Activated CD4-positive, alpha-beta T cell treated with anti-CD3 and anti-CD28 coated beads for 36 hours (primary cell): ENCODE results near the gene CD276. TPM values are rescaled to one million over a fixed set of nuclear protein-coding genes. Genes with fewer than 3 reads are reported as not detected.
"Not testable (repeated sequence)": the region's sequence is repeated elsewhere in the genome, so short reads cannot be mapped to it uniquely, and the experiment has no call there.

Experiments
- ATAC-seq: fragments of 200-7000 bp; cut with Tn5 transposase; one replicate; pipeline ENCODE4 v1.10.0; 2021; ENCODE audit warnings: mild to moderate bottlenecking, moderate library complexity
- CTCF ChIA-PET: fragments of 350-600 bp; sonication (Branson Sonifier 250); formaldehyde crosslinking; loops from one replicate; lab custom pipeline; 2021; ENCODE audit warnings: antibody characterized with exemption; lab: Charles Lee
- POLR2A ChIA-PET: fragments of 350-600 bp; sonication (Branson Sonifier 250); formaldehyde crosslinking; loops from one replicate; lab custom pipeline; 2021; ENCODE audit warnings: antibody characterized with exemption, inconsistent platforms; lab: Charles Lee
- DNase-seq: peaks from one replicate; pipeline ENCODE4 v3.0.0-alpha.2; 2020
- H3K27ac Mint-ChIP-seq: one replicate; pipeline ENCODE4 v1.8.0; 2021; ENCODE audit warnings: mixed read lengths
- H3K27me3 Mint-ChIP-seq: one replicate; pipeline ENCODE4 v1.8.0; 2021; ENCODE audit warnings: mixed read lengths
- H3K36me3 Mint-ChIP-seq: one replicate; pipeline ENCODE4 v1.8.0; 2021; ENCODE audit warnings: low read depth, mixed read lengths
- H3K4me1 Mint-ChIP-seq: one replicate; pipeline ENCODE4 v1.8.0; 2021; ENCODE audit warnings: mixed read lengths
- H3K4me3 Mint-ChIP-seq: one replicate; pipeline ENCODE4 v1.8.0; 2021; ENCODE audit warnings: mild to moderate bottlenecking, moderate library complexity, mixed read lengths
- H3K9me3 Mint-ChIP-seq: one replicate; pipeline ENCODE4 v1.8.0; 2021; ENCODE audit warnings: low read depth, mixed read lengths
- intact Hi-C, 2 experiments: fragments of 100-400 bp; cut with DNase I in 1 of 2; cut with micrococcal nuclease in 1 of 2; formaldehyde crosslinking; loops; one replicate each; pipeline versions ENCODE4 v1.14.2 to v1.15.1; 2022 to 2024; cut with DNase I, micrococcal nuclease
- total RNA-seq, 2 experiments: library from RNA; stranded (reverse); gene quantifications; one replicate each; pipeline ENCODE4 v1.2.3, GENCODE V29; 2021

The CD276 gene
- total RNA-seq, 2 experiments from 2014 or later, result 2.6 to 3.0 TPM

DNA sequence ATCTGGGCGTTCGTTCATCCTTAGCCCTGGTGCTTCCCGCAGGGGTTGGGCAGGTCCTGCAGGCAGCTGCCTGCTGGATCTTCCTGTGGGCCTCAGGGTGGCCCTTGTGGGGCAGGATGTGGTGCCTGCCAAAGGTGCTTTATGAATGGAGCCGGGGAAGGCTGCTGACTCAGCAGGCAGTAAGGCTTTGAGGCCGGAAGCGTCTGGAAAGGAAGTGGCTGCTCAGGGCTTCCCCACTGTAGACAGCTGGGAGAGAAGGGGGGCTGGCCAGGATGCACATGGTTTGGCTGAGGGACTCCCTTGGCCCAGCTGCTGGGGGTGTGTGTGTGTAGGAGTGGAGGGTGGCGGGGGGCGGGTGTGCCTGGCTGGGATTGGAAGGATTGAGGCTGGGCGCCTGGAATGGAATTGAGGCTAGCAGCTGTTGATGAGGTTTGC, 12.9 kb downstream of the CD276 start:
- ATAC-seq (peak; percentile 96), DNase-seq (peak; percentile 90)
- H3K36me3 Mint-ChIP-seq, result no peaks in the 10 kb centered on the region
- H3K4me1 Mint-ChIP-seq, result peaks cover 25% of the 10 kb centered on the region
- ChIA-PET POLR2A (interaction anchor here (0.6 kb wide), 1 partner anchor 51 kb away, joined by 3 read pairs; no protein-coding TSS in a partner anchor), CTCF (interaction anchor here (0.6 to 9.6 kb wide), 8 partner anchors 12 to 456 kb away, joined by 3 to 145 read pairs (median 5); partner anchors contain the start of gene NPTN)
- no peaks in the 10 kb centered on the region for H3K9me3 Mint-ChIP-seq
- intact Hi-C loops, result loop anchor here (1.0 to 10.0 kb wide), 2 partner anchors 47 to 392 kb away; no protein-coding TSS in a partner anchor
- peak overlapping the region; percentile 56 for H3K27ac Mint-ChIP-seq
- peak overlapping the region; percentile 39 for H3K4me3 Mint-ChIP-seq
- peaks cover 44% of the 10 kb centered on the region for H3K27me3 Mint-ChIP-seq

DNA sequence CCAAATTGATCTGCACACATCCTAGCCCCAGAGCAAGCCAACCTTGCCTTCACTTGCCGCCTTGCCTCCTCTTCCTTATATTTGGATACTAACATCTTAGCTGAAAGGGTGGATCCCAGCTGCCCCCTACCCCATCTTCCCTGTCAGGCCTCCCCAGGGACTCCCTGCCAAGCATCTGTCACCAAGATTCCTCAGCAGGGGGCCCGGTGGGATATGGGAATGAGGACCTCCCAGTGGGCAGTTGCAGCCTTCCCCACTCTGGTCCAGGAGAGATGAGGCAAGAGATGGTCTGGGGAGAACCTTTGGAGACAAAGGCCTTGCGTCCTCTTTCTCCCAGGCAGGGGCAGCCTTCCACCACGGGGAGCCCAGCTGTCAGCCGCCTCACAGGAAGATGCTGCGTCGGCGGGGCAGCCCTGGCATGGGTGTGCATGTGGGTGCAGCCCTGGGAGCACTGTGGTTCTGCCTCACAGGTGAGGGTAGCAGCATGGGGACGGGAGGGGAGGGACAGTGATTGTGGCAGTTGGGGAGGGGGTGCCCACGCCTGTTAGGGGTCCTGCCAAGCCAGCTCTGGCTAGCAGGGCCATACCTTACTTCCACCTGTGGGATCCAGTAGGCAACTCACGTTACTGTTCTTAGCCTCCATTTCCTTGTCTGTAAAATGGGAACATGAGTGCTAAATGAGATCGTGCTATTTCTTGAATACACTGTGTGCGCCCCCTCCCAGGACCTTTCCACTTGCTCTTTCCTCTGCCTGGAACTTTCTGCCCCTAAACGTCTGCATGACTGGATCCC, 15.3 kb downstream of the CD276 start:
- CTCF ChIA-PET, result interaction anchor here (0.5 to 9.6 kb wide), 32 partner anchors 10 to 459 kb away, joined by 3 to 145 read pairs (median 4); partner anchors contain the start of gene NPTN

DNA sequence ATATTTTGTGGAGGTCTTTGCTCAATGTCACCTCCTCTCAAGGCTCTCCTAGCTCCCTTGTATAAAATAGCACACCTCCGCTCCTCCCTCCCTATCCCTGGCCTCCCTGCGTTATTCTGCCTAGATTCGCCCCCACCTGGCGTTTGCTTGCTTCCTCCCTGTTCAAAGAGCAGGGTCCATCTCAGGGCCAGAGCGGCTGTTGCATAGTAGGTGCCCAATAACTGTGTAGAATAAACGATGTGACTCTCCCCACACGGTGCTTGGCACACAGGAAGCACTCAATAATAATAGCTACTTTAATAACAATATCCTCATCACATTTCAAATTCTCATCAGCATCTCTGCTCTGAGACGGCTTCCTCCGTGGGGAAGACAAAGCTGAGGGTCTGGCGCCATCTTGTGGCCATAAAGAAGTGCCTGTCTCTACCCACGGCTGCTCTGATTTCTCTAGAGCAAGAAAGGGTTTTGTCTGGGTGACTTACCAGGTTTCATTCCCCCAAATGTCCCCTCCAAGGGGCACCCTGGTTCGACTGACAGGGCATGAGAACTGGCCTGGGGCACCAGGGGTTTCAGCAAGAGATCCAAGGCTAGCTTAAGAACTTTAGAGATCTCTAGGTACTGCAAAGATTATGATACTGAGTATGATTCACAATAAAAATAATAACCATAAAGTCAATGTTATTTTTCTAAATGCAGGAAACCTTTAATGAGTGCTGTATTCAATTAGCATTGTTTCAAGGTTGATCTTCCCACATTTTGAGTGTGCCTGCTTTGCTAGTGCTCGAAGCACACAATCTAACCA, 16.1 kb downstream of the CD276 start:
- no peak overlapping the region for H3K4me3 Mint-ChIP-seq
- intact Hi-C loops, result loop anchor here (1.0 to 2.0 kb wide), 7 partner anchors 23 to 459 kb away; no protein-coding TSS in a partner anchor
- no peaks in the 10 kb centered on the region for H3K9me3 Mint-ChIP-seq
- H3K27me3 Mint-ChIP-seq, result peaks cover 21% of the 10 kb centered on the region
- no peaks in the 10 kb centered on the region for H3K36me3 Mint-ChIP-seq
- ATAC-seq (peak; percentile 46), DNase-seq (peak; percentile 87)
- H3K27ac Mint-ChIP-seq, result no peak overlapping the region
- ChIA-PET CTCF (interaction anchor here (0.5 to 9.6 kb wide), 28 partner anchors 9 to 459 kb away, joined by 3 to 145 read pairs (median 4); partner anchors contain the start of gene NPTN), POLR2A (interaction anchor here (1.8 kb wide), 1 partner anchor 64 kb away, joined by 4 read pairs; no protein-coding TSS in a partner anchor)
- H3K4me1 Mint-ChIP-seq, result peaks cover 18% of the 10 kb centered on the region

More for the DNA sequence above, 15.3 kb downstream of the CD276 start:
- Mint-ChIP-seq H3K4me3 (no peak overlapping the region), H3K27me3 (peaks cover 27% of the 10 kb centered on the region), H3K36me3 (no peaks in the 10 kb centered on the region), H3K4me1 (peaks cover 20% of the 10 kb centered on the region), H3K27ac (no peak overlapping the region), H3K9me3 (no peaks in the 10 kb centered on the region)
- DNase-seq (no peak), ATAC-seq (no peak)
- POLR2A ChIA-PET, result interaction anchor here (1.8 kb wide), 1 partner anchor 63 kb away, joined by 4 read pairs; no protein-coding TSS in a partner anchor
- intact Hi-C loops, result loop anchor here (1.0 to 10.0 kb wide), 8 partner anchors 22 to 459 kb away; no protein-coding TSS in a partner anchor

DNA sequence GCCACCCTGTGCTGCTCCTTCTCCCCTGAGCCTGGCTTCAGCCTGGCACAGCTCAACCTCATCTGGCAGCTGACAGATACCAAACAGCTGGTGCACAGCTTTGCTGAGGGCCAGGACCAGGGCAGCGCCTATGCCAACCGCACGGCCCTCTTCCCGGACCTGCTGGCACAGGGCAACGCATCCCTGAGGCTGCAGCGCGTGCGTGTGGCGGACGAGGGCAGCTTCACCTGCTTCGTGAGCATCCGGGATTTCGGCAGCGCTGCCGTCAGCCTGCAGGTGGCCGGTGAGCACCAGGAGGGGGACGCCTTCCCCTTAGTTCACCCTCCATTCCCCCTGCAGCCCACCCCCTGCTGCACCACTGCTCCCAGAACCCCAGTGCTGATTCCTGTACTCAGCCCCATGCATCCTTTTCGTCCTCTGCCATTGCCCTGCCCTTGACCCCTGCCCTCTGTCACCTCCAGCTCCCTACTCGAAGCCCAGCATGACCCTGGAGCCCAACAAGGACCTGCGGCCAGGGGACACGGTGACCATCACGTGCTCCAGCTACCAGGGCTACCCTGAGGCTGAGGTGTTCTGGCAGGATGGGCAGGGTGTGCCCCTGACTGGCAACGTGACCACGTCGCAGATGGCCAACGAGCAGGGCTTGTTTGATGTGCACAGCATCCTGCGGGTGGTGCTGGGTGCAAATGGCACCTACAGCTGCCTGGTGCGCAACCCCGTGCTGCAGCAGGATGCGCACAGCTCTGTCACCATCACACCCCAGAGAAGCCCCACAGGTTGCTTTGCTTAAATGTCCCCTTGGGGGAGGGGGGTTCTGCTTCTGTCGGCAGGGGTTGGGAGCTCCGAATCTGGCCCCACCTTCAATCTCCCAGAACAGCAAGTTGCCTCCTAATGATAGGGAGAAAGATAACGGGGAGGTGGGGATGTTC, 18.4 kb downstream of the CD276 start:
- H3K27ac Mint-ChIP-seq, H3K36me3 Mint-ChIP-seq: not testable (repeated sequence)

DNA sequence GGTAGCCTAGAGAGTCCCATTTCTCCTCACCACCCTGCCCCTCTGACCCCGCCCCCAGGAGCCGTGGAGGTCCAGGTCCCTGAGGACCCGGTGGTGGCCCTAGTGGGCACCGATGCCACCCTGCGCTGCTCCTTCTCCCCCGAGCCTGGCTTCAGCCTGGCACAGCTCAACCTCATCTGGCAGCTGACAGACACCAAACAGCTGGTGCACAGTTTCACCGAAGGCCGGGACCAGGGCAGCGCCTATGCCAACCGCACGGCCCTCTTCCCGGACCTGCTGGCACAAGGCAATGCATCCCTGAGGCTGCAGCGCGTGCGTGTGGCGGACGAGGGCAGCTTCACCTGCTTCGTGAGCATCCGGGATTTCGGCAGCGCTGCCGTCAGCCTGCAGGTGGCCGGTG, 19.4 kb downstream of the CD276 start:
- H3K36me3 Mint-ChIP-seq, DNase-seq, intact Hi-C loops, ATAC-seq, H3K27ac Mint-ChIP-seq, H3K4me3 Mint-ChIP-seq, POLR2A ChIA-PET, H3K4me1 Mint-ChIP-seq, H3K9me3 Mint-ChIP-seq: not testable (repeated sequence)
- CTCF ChIA-PET, result interaction anchor here (0.5 to 9.6 kb wide), 7 partner anchors 25 to 462 kb away, joined by 3 to 145 read pairs (median 7); no protein-coding TSS in a partner anchor
- peaks cover 12% of the 10 kb centered on the region for H3K27me3 Mint-ChIP-seq

More for the DNA sequence above, 18.4 kb downstream of the CD276 start:
- H3K9me3 Mint-ChIP-seq, ATAC-seq, H3K4me1 Mint-ChIP-seq, H3K4me3 Mint-ChIP-seq, intact Hi-C loops, DNase-seq: not testable (repeated sequence)
- H3K27me3 Mint-ChIP-seq, result peaks cover 14% of the 10 kb centered on the region
- ChIA-PET CTCF (interaction anchor here (0.5 to 9.6 kb wide), 9 partner anchors 15 to 1196 kb away, joined by 3 to 145 read pairs (median 3); no protein-coding TSS in a partner anchor), POLR2A (interaction anchor here (0.9 kb wide), 1 partner anchor 71 kb away, joined by 4 read pairs; no protein-coding TSS in a partner anchor)

DNA sequence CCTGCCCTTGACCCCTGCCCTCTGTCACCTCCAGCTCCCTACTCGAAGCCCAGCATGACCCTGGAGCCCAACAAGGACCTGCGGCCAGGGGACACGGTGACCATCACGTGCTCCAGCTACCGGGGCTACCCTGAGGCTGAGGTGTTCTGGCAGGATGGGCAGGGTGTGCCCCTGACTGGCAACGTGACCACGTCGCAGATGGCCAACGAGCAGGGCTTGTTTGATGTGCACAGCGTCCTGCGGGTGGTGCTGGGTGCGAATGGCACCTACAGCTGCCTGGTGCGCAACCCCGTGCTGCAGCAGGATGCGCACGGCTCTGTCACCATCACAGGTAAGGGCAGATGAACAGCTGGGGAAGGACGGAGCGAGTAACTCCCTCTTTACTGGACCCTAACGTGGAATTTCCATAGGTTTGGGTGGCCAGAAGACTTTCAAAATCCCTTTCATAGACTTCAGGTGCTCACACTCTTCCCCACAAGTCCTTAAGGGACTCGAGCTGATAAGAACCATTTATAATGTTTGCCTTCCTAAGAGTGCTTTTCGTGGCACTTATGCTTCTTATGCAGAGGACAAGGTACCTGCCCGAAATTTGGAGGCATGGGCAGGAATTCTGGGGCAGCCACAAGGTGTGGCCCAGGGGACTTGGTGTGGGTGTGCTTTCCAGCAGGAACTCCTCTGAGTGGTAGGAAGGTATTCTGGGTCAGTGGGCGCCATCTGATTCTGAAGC, 20.1 kb downstream of the CD276 start:
- ATAC-seq, H3K9me3 Mint-ChIP-seq, DNase-seq, H3K4me1 Mint-ChIP-seq, H3K4me3 Mint-ChIP-seq, intact Hi-C loops, H3K27me3 Mint-ChIP-seq, POLR2A ChIA-PET, H3K36me3 Mint-ChIP-seq, H3K27ac Mint-ChIP-seq: not testable (repeated sequence)
- CTCF ChIA-PET, result interaction anchor here (0.6 to 9.6 kb wide), 25 partner anchors 13 to 427 kb away, joined by 3 to 145 read pairs (median 5); partner anchors contain the start of gene NPTN

DNA sequence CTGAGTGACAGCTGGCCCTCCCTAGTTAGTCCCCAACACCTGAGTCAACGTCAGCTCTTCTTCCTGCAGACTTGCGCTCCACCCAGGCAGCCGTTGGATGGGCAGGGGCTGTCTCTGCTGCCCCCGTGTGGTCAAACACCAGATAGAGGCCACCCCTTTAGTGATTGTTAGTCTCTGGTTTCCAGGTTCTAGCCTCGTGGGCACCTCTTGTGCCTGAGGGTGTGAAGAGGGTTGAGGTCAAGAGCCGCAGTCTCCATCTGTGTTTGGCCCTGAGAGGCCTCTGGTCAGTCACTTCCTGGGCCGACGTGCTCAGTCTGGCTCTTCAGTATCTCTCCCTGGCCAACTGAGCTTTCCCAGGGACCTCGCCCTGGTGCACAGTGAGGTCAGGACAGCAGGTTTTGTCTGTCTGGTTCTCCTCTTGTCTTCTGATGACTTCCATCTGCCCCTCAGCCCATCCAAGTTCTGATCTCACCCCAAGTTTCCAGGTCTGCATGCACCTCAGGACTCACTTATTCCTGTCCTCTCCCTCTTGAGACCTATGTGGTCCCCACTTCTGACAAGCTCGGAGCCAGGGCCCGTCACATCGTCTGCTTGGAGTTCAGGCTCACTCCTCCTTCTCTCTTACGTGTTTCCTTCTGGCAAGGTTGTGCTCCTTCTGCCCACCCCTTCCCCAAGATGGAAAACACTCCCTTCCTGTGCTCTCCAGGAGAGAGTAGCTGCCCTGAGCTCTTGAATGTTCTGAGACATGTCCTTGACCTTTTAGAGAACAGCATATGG, 20.9 kb downstream of the CD276 start:
- no peak overlapping the region for H3K27ac Mint-ChIP-seq
- H3K4me1 Mint-ChIP-seq, result no peaks in the 10 kb centered on the region
- intact Hi-C loops, result no loop called here
- ChIA-PET CTCF (interaction anchor here (0.6 to 4.0 kb wide), 35 partner anchors 10 to 983 kb away, joined by 3 to 58 read pairs (median 4); partner anchors contain the start of gene NPTN), POLR2A (interaction anchor here (0.6 kb wide), 1 partner anchor 1897 kb away, joined by 3 read pairs; no protein-coding TSS in a partner anchor)
- H3K36me3 Mint-ChIP-seq, result no peaks in the 10 kb centered on the region
- H3K4me3 Mint-ChIP-seq, result no peak overlapping the region
- peaks cover 3% of the 10 kb centered on the region for H3K27me3 Mint-ChIP-seq
- ATAC-seq (peak; percentile 85), DNase-seq (peak; percentile 83)
- H3K9me3 Mint-ChIP-seq, result no peaks in the 10 kb centered on the region

DNA sequence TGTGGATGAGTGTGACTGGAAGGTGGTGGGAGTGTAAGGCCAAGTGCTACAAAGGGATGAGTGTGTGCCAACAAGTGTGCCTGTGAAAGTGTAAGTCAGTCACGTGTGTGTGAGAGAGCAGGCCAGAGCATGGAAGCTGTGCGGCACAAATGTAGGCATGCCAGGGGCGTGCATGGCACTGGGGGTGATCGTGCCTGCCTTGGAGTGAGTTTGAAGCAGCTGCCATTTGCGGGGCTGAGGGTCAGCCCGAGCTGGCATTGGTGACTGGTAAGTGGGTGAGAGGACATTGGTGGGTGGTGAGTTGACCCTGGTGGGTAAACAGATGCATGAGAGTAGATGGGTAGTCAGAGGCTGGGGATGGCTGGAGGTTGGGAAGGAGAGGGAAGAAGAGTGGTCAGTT, 24.5 kb downstream of the CD276 start:
- no peak overlapping the region for H3K4me3 Mint-ChIP-seq
- no peak overlapping the region for H3K27ac Mint-ChIP-seq
- ChIA-PET CTCF (no interaction called here), POLR2A (no interaction called here)
- H3K27me3 Mint-ChIP-seq, result peaks cover 2% of the 10 kb centered on the region
- H3K9me3 Mint-ChIP-seq, result no peaks in the 10 kb centered on the region
- ATAC-seq (no peak), DNase-seq (no peak)
- intact Hi-C loops, result no loop called here
- H3K4me1 Mint-ChIP-seq, result no peaks in the 10 kb centered on the region
- H3K36me3 Mint-ChIP-seq, result no peaks in the 10 kb centered on the region

DNA sequence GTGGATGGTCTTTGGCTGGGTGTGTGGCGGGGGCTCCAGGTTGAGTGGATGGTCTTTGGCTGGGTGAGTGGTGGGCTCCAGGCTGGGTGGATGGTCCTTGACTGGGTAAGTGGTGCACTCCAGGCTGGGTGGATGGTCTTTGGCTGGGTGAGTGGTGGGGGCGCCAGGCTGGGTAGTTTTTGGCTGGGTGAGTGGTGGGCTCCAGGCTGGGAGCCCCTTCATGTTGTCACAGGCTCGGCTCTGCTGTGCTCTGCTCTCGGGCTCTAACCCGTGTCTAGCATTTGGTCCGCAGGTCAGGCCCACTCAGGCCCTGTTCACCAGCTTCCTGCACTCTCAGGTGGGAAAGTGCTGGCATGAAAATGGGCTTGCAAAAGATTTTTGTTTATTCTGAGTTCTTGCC, 25.1 kb downstream of the CD276 start:
- Mint-ChIP-seq H3K36me3 (no peaks in the 10 kb centered on the region), H3K4me1 (no peaks in the 10 kb centered on the region), H3K9me3 (no peaks in the 10 kb centered on the region), H3K27me3 (peaks cover 2% of the 10 kb centered on the region), H3K27ac (no peak overlapping the region), H3K4me3 (no peak overlapping the region)
- ChIA-PET CTCF (interaction anchor here (0.7 to 1.0 kb wide), 2 partner anchors 10 to 147 kb away, joined by 3 read pairs; no protein-coding TSS in a partner anchor), POLR2A (no interaction called here)
- DNase-seq (no peak), ATAC-seq (no peak)
- intact Hi-C loops, result no loop called here
